AG04450 (cell line): ENCODE data around the gene REV3L. TPM values are rescaled to one million over a fixed set of nuclear protein-coding genes. Genes with fewer than 3 reads are reported as not detected.

ENCODE experiments used
- CTCF ChIA-PET: fragments of 300-600, 350-600 bp; formaldehyde crosslinking; extraction: SDS; loops from one replicate; lab custom pipeline; 2022; ENCODE audit warnings: antibody characterized with exemption, inconsistent platforms; lab: Charles Lee
- POLR2A ChIA-PET: fragments of 350-600 bp; formaldehyde crosslinking; extraction: SDS; loops from one replicate; lab custom pipeline; 2021; ENCODE audit warnings: antibody characterized with exemption, inconsistent platforms; lab: Yijun Ruan, JAX
- DNase-seq: peaks from one replicate; pipeline ENCODE4 v3.0.0-alpha.2; 2011; ENCODE audit warnings: low read depth, low spot score
- H3K27ac ChIP-seq: one replicate; pipeline ENCODE4 v1.5.1; 2012; ENCODE audit warnings: low read depth, low read length, control low read depth
- H3K27me3 ChIP-seq: one replicate; pipeline ENCODE4 v1.6.0; 2012; ENCODE audit warnings: low read length; ENCODE audit not compliant: control insufficient read depth, insufficient read depth
- H3K4me3 ChIP-seq: 2 replicates; pipeline ENCODE4 v1.5.1; 2011; ENCODE audit warnings: mild to moderate bottlenecking, low read depth, low read length, control low read depth
- H3K9me3 ChIP-seq: 2 replicates; pipeline ENCODE4 v1.5.1; 2012; ENCODE audit warnings: low read length; ENCODE audit not compliant: control insufficient read depth, insufficient read depth
- CTCF ChIP-seq: IDR thresholded peaks from 2 replicates; pipeline ENCODE4 v1.5.1; 2011; ENCODE audit warnings: low read depth, low read length, control low read depth, inconsistent platforms
- polyA minus RNA-seq: library from RNA; depleted of rRNA, polyadenylated mRNA; stranded (reverse); fragments of >200 nt; gene quantifications from 2 replicates; pipeline ENCODE4 v1.2.3, GENCODE V29; 2011; rRNA and poly(A)+ RNA removed
- polyA plus RNA-seq: library from polyadenylated mRNA; depleted of rRNA; stranded (reverse); fragments of >200 nt; gene quantifications from 2 replicates; pipeline ENCODE4 v1.2.3, GENCODE V29; 2011; rRNA removed

REV3L gene
- polyA plus RNA-seq (26.2 and 38.4 TPM in 2 replicates), polyA minus RNA-seq (31.9 and 56.9 TPM in 2 replicates)

GRCh38 chr6:111482959-111483735 lies at the start of gene REV3L:
TSS of gene REV3L (minus strand) at chr6:111483218. CDS start at chr6:111482888, 330 bp downstream.
- CTCF ChIA-PET = no interaction called here

GRCh38 chr6:111531185-111531584 lies 48.2 kb upstream of the REV3L start:
- Histone ChIP-seq H3K27ac (no peak overlapping the region), H3K4me3 (no peak overlapping the region), H3K27me3 (no peaks in the 10 kb centered on the region), H3K9me3 (no peaks in the 10 kb centered on the region)
- ChIA-PET CTCF (no interaction called here), POLR2A (interaction anchor here (0.5 kb wide), 1 partner anchor 37 kb away, joined by 3 read pairs; no protein-coding TSS in a partner anchor)
- no peak for TF ChIP-seq CTCF
- no peak for DNase-seq

More at GRCh38 chr6:111482959-111483735, at the start of gene REV3L:
- DNase-seq = peak; percentile 78
- no peaks in the 10 kb centered on the region for H3K27me3 ChIP-seq
- peak within 1 kb of the TSS; percentile 86 for H3K4me3 ChIP-seq
- peak within 1 kb of the TSS; percentile 97 for H3K27ac ChIP-seq
- TF ChIP-seq CTCF = no peak
- POLR2A ChIA-PET = interaction anchor here (0.5 to 2.8 kb wide), 14 partner anchors 22 to 224 kb away, joined by 3 to 18 read pairs (median 5); partner anchors contain the start of gene TRAF3IP2
- no peaks in the 10 kb centered on the region for H3K9me3 ChIP-seq

- H3K4me3 ChIP-seq = no peak overlapping the region
- CTCF ChIA-PET = no interaction called here
- H3K27ac ChIP-seq = no peak overlapping the region
- POLR2A ChIA-PET = no interaction called here
- H3K27me3 ChIP-seq = no peaks in the 10 kb centered on the region
- H3K9me3 ChIP-seq = no peaks in the 10 kb centered on the region
- no peak for DNase-seq
- TF ChIP-seq CTCF = no peak
Measured at GRCh38 chr6:111530667-111531066, 47.6 kb upstream of the REV3L start.

- Histone ChIP-seq H3K9me3 (no peaks in the 10 kb centered on the region), H3K4me3 (no peak overlapping the region), H3K27me3 (no peaks in the 10 kb centered on the region), H3K27ac (no peak overlapping the region)
- no peak for TF ChIP-seq CTCF
- DNase-seq = no peak
- ChIA-PET POLR2A (no interaction called here), CTCF (interaction anchor here (0.7 kb wide), 1 partner anchor 329 kb away, joined by 3 read pairs; no protein-coding TSS in a partner anchor)
Measured at GRCh38 chr6:111530218-111530617, 47.2 kb upstream of the REV3L start.

GRCh38 chr6:111527367-111527766 lies 44.3 kb upstream of the REV3L start:
- ChIA-PET POLR2A (interaction anchor here (0.6 kb wide), 1 partner anchor 241 kb away, joined by 4 read pairs; no protein-coding TSS in a partner anchor), CTCF (no interaction called here)
- Histone ChIP-seq H3K9me3 (no peaks in the 10 kb centered on the region), H3K4me3 (no peak overlapping the region), H3K27me3 (no peaks in the 10 kb centered on the region), H3K27ac (no peak overlapping the region)
- no peak for DNase-seq
- TF ChIP-seq CTCF = no peak
